Panc1 (cell line): ENCODE results near the gene TMEM39A. TPM values are rescaled to one million over a fixed set of nuclear protein-coding genes. Genes with fewer than 3 reads are reported as not detected.

Source experiments
- ATAC-seq: fragments of 200-7000 bp; cut with Tn5 transposase; 2 replicates; pipeline ENCODE4 v1.9.1; 2020; ENCODE audit warnings: mild to moderate bottlenecking, moderate library complexity
- BruUV-seq: library from RNA; stranded (reverse); fragments of 400-500 nt; replicated peaks from 2 replicates; lab custom pipeline; 2021; lab: Mats Ljungman, UMichigan
- CTCF ChIA-PET: fragments of 300-600 bp; sonication (Branson Sonifier 250); formaldehyde crosslinking; loops from one replicate; lab custom pipeline; 2022; ENCODE audit warnings: antibody characterized with exemption; lab: Charles Lee
- POLR2A ChIA-PET: fragments of 300-600 bp; sonication (Branson Sonifier 250); formaldehyde crosslinking; loops from one replicate; lab custom pipeline; 2022; ENCODE audit warnings: antibody characterized with exemption; lab: Charles Lee
- DNase-seq: peaks from one replicate; pipeline ENCODE4 v3.0.0-alpha.2; 2010; ENCODE audit warnings: low read depth, low spot score
- H3K27ac ChIP-seq: 2 replicates; pipeline ENCODE4 v1.5.1; 2011; ENCODE audit warnings: mild to moderate bottlenecking, low read length, inconsistent platforms
- H3K27me3 ChIP-seq: fragments of 200-500 bp; sonication (Bioruptor generic); 2 replicates; pipeline ENCODE4 v1.6.0; 2014; ENCODE audit warnings: low read length, inconsistent platforms; ENCODE audit not compliant: control insufficient read depth, insufficient read depth
- H3K36me3 ChIP-seq: fragments of 200-500 bp; sonication (Bioruptor generic); 2 replicates; pipeline ENCODE4 v1.5.1; 2014; ENCODE audit warnings: inconsistent platforms, mild to moderate bottlenecking, low read length, moderate library complexity; ENCODE audit not compliant: control insufficient read depth, insufficient read depth
- H3K4me1 ChIP-seq: 2 replicates; pipeline ENCODE4 v1.5.1; 2011; ENCODE audit warnings: inconsistent platforms, mild to moderate bottlenecking, low read length, moderate library complexity; ENCODE audit not compliant: control insufficient read depth, insufficient read depth
- H3K4me3 ChIP-seq, 2 experiments: 2 replicates each; pipeline ENCODE4 v1.5.1; 2011 to 2012; ENCODE audit warnings: low read depth in 2 of 2, low read length in 2 of 2, mild to moderate bottlenecking in 2 of 2, inconsistent platforms in 1 of 2, moderate library complexity in 1 of 2
- H3K9me3 ChIP-seq: fragments of 200-500 bp; sonication (Bioruptor generic); 2 replicates; pipeline ENCODE4 v1.5.1; 2014; ENCODE audit warnings: low read depth, mild to moderate bottlenecking, inconsistent platforms, low read length, moderate library complexity; ENCODE audit not compliant: control insufficient read depth, insufficient read depth
- POLR2AphosphoS5 ChIP-seq: IDR thresholded peaks from 2 replicates; pipeline ENCODE4 v1.6.1; 2012; ENCODE audit warnings: mild to moderate bottlenecking, low read depth, low read length, moderate library complexity
- REST ChIP-seq, 2 experiments: IDR thresholded peaks; 2 replicates each; pipeline ENCODE4 v1.6.1; 2011 to 2012; ENCODE audit warnings: low read depth in 2 of 2, control low read depth in 1 of 2, low read length in 1 of 2, mild to moderate bottlenecking in 1 of 2, moderate library complexity in 1 of 2; ENCODE audit not compliant: insufficient read depth in 1 of 2
- SIN3A ChIP-seq: IDR thresholded peaks from 2 replicates; pipeline ENCODE4 v1.6.1; 2012; ENCODE audit warnings: low read depth, mild to moderate bottlenecking, low read length, moderate library complexity, borderline replicate concordance; ENCODE audit not compliant: insufficient read depth
- TCF7L2 ChIP-seq: IDR thresholded peaks from 2 replicates; pipeline ENCODE4 v1.6.1; 2011; ENCODE audit warnings: mild to moderate bottlenecking, low read depth, low read length, inconsistent platforms
- in situ Hi-C: cut with HindIII; loops from 2 replicates; pipeline ENCODE4 v1.10.0; 2016; ENCODE audit warnings: low sequenced_read_pairs, low pct_unique_long_range_greater_than_20kb
- intact Hi-C: fragments of 100-400 bp; cut with micrococcal nuclease; formaldehyde crosslinking; loops from one replicate; pipeline ENCODE4 v1.10.0; 2022; ENCODE audit not compliant: unreplicated experiment
- total RNA-seq: library from RNA; stranded (reverse); gene quantifications from one replicate; pipeline ENCODE4 v1.2.1, GENCODE V29; 2021; ENCODE audit not compliant: unreplicated experiment
- TF ChIP-seq, protein P1 (sequence below): fragments of 450-650 bp; IDR thresholded peaks from 2 replicates; pipeline ENCODE4 v1.5.1; 2017; ENCODE audit warnings: mild to moderate bottlenecking

The TMEM39A gene
- total RNA-seq, 1 experiment from 2014 or later, result 47.8 TPM

- Histone ChIP-seq H3K4me3 (no peak overlapping the region), H3K27ac (no peak overlapping the region), H3K9me3 (no peaks in the 10 kb centered on the region), H3K4me1 (no peaks in the 10 kb centered on the region; the same call in 1 of the 2 replicates), H3K27me3 (no peaks in the 10 kb centered on the region), H3K36me3 (peaks cover 44% of the 10 kb centered on the region)
- no TSS peak for BruUV-seq
- in situ Hi-C loops, result no loop called here
- CTCF ChIA-PET, result no interaction called here
- intact Hi-C loops, result no loop called here
- ATAC-seq, result no peak
- POLR2A ChIA-PET, result interaction anchor here (0.7 kb wide), 1 partner anchor 18 kb away, joined by 3 read pairs; no protein-coding TSS in a partner anchor
- no peak for TF ChIP-seq SIN3A
- TF ChIP-seq POLR2AphosphoS5, result no peak
- no peak for TF ChIP-seq REST (IDR thresholded peaks at IDR 0.05; ENCODE audit: insufficient read depth in 1 of 2, low read depth in 2 of 2, low read length in 1 of 2)
- TF ChIP-seq, protein P1, sequence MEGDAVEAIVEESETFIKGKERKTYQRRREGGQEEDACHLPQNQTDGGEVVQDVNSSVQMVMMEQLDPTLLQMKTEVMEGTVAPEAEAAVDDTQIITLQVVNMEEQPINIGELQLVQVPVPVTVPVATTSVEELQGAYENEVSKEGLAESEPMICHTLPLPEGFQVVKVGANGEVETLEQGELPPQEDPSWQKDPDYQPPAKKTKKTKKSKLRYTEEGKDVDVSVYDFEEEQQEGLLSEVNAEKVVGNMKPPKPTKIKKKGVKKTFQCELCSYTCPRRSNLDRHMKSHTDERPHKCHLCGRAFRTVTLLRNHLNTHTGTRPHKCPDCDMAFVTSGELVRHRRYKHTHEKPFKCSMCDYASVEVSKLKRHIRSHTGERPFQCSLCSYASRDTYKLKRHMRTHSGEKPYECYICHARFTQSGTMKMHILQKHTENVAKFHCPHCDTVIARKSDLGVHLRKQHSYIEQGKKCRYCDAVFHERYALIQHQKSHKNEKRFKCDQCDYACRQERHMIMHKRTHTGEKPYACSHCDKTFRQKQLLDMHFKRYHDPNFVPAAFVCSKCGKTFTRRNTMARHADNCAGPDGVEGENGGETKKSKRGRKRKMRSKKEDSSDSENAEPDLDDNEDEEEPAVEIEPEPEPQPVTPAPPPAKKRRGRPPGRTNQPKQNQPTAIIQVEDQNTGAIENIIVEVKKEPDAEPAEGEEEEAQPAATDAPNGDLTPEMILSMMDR, result no peak
- TF ChIP-seq TCF7L2, result no peak
- no peak for DNase-seq
Measured at GRCh38 chr3:119456469-119456868, 6.9 kb downstream of the TMEM39A start.

GRCh38 chr3:119453822-119454221, 9.6 kb downstream of the TMEM39A start:
- CTCF ChIA-PET, result no interaction called here
- no peak overlapping the region for H3K4me3 ChIP-seq
- no peaks in the 10 kb centered on the region for H3K27me3 ChIP-seq
- no peak for ATAC-seq
- in situ Hi-C loops (no loop called here), intact Hi-C loops (no loop called here)
- H3K36me3 ChIP-seq, result peaks cover 40% of the 10 kb centered on the region
- BruUV-seq, result no TSS peak
- DNase-seq, result no peak
- no peaks in the 10 kb centered on the region for H3K4me1 ChIP-seq
- POLR2A ChIA-PET, result interaction anchor here (0.6 kb wide), 2 partner anchors 9 to 55 kb away, joined by 4 to 6 read pairs; no protein-coding TSS in a partner anchor
- no peaks in the 10 kb centered on the region for H3K9me3 ChIP-seq
- TF ChIP-seq TCF7L2 (no peak), SIN3A (no peak), POLR2AphosphoS5 (no peak), REST (IDR thresholded peaks at IDR 0.05; ENCODE audit: insufficient read depth in 1 of 2, low read depth in 2 of 2, low read length in 1 of 2) (no peak)
- TF ChIP-seq, protein P1, result no peak
- H3K27ac ChIP-seq, result no peak overlapping the region
